ENCODE results near the gene MAP7. TPM values are rescaled to one million over a fixed set of nuclear protein-coding genes. Genes with fewer than 3 reads are reported as not detected.

The MAP7 gene
- total and polyA plus RNA-seq, 4 donors: 3.2 to 17.5 (median 8.3) TPM

DNA sequence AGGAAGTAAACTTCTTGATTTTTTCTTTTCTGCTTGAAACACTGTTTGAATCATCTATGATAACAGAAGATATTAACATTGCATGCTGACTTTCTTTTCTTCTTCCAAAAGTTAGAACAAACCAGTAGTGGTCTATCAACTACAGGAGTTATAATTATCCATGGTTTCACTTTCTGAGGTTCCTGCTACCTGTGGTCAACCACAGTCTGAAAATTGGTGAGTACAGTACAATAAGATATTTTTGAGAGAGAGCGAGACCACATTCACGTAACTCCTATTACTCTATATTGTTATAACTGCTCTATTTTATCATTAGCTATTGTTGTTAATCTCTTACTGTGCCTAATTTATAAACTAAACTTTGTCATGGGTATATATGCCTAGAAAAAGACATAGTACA lies 86.1 kb downstream of the MAP7 start:
- Histone ChIP-seq H3K4me1 (ENCODE audit: control insufficient read depth in 4 of 4, insufficient read depth in 4 of 4, low read length in 3 of 4) (peaks cover 0 to 1% (median 0%) of the 10 kb centered on the region in 4 donors), H3K36me3 (ENCODE audit: control insufficient read depth in 4 of 4, insufficient read depth in 3 of 4, low read depth in 1 of 4, low read length in 3 of 4) (no peaks in the 10 kb centered on the region), H3K27ac (ENCODE audit: low read depth in 1 of 2, low read length in 2 of 2) (no peak overlapping the region), H3K9me3 (ENCODE audit: control insufficient read depth in 4 of 4, low read length in 3 of 4) (no peaks in the 10 kb centered on the region), H3K4me3 (ENCODE audit: low read depth in 1 of 3, low read length in 3 of 3) (no peak overlapping the region), H3K9ac (ENCODE audit: low read depth in 1 of 2, low read length in 2 of 2) (no peak overlapping the region), H3K27me3 (ENCODE audit: control insufficient read depth in 4 of 4, insufficient read depth in 4 of 4, low read length in 3 of 4) (no peaks in the 10 kb centered on the region)
- WGBS: 85% methylated on average over 2 of the region's 2 CpGs
- DNase-seq (ENCODE audit: low spot score): no peak
- TF ChIP-seq EGR1 (IDR thresholded peaks at IDR 0.05; ENCODE audit: low read depth in 2 of 2): no peak
- TF ChIP-seq, protein P1, sequence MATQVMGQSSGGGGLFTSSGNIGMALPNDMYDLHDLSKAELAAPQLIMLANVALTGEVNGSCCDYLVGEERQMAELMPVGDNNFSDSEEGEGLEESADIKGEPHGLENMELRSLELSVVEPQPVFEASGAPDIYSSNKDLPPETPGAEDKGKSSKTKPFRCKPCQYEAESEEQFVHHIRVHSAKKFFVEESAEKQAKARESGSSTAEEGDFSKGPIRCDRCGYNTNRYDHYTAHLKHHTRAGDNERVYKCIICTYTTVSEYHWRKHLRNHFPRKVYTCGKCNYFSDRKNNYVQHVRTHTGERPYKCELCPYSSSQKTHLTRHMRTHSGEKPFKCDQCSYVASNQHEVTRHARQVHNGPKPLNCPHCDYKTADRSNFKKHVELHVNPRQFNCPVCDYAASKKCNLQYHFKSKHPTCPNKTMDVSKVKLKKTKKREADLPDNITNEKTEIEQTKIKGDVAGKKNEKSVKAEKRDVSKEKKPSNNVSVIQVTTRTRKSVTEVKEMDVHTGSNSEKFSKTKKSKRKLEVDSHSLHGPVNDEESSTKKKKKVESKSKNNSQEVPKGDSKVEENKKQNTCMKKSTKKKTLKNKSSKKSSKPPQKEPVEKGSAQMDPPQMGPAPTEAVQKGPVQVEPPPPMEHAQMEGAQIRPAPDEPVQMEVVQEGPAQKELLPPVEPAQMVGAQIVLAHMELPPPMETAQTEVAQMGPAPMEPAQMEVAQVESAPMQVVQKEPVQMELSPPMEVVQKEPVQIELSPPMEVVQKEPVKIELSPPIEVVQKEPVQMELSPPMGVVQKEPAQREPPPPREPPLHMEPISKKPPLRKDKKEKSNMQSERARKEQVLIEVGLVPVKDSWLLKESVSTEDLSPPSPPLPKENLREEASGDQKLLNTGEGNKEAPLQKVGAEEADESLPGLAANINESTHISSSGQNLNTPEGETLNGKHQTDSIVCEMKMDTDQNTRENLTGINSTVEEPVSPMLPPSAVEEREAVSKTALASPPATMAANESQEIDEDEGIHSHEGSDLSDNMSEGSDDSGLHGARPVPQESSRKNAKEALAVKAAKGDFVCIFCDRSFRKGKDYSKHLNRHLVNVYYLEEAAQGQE (IDR thresholded peaks at IDR 0.05): no peak
- TF ChIP-seq NR2F2 (IDR thresholded peaks at IDR 0.05): no peak
- TF ChIP-seq HNF4G (IDR thresholded peaks at IDR 0.05): no peak
- no peak for TF ChIP-seq YY1 (IDR thresholded peaks at IDR 0.05)
- TF ChIP-seq, protein P2, sequence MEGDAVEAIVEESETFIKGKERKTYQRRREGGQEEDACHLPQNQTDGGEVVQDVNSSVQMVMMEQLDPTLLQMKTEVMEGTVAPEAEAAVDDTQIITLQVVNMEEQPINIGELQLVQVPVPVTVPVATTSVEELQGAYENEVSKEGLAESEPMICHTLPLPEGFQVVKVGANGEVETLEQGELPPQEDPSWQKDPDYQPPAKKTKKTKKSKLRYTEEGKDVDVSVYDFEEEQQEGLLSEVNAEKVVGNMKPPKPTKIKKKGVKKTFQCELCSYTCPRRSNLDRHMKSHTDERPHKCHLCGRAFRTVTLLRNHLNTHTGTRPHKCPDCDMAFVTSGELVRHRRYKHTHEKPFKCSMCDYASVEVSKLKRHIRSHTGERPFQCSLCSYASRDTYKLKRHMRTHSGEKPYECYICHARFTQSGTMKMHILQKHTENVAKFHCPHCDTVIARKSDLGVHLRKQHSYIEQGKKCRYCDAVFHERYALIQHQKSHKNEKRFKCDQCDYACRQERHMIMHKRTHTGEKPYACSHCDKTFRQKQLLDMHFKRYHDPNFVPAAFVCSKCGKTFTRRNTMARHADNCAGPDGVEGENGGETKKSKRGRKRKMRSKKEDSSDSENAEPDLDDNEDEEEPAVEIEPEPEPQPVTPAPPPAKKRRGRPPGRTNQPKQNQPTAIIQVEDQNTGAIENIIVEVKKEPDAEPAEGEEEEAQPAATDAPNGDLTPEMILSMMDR (IDR thresholded peaks at IDR 0.05; ENCODE audit: low read depth, low read length, missing input control): no peak
- TF ChIP-seq ZBTB33 (IDR thresholded peaks at IDR 0.05): no peak
- no peak for TF ChIP-seq TAF1 (conservative IDR thresholded peaks at IDR 0.05)
- no peak for TF ChIP-seq FOXA2 (IDR thresholded peaks at IDR 0.05)

DNA sequence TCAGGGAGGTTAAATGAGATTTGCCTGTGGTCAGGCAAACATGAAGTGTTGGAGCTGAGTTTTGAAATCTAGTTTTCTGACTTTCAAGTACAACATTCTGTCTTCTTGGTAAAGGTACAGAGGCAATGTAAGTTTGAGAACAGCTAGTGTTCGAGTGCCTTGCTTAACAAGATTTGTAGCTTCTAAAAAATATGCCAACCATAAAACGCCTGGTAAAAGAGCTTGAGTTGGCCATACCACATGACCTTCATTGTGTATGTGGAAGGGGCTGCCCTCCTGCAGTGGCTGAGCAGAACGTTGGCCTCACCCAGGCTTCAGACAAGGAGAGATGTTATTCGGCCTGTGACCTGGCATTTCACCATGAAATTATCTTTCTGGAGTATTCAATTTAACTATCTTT lies 86.5 kb downstream of the MAP7 start:
- Histone ChIP-seq H3K27ac (ENCODE audit: low read depth in 1 of 2, low read length in 2 of 2) (no peak overlapping the region), H3K4me3 (ENCODE audit: low read depth in 1 of 3, low read length in 3 of 3) (no peak overlapping the region), H3K27me3 (ENCODE audit: control insufficient read depth in 4 of 4, insufficient read depth in 4 of 4, low read length in 3 of 4) (no peaks in the 10 kb centered on the region), H3K9ac (ENCODE audit: low read depth in 1 of 2, low read length in 2 of 2) (no peak overlapping the region), H3K4me1 (ENCODE audit: control insufficient read depth in 4 of 4, insufficient read depth in 4 of 4, low read length in 3 of 4) (peaks cover 0 to 1% (median 0%) of the 10 kb centered on the region in 4 donors), H3K9me3 (ENCODE audit: control insufficient read depth in 4 of 4, low read length in 3 of 4) (no peaks in the 10 kb centered on the region), H3K36me3 (ENCODE audit: control insufficient read depth in 4 of 4, insufficient read depth in 3 of 4, low read depth in 1 of 4, low read length in 3 of 4) (no peaks in the 10 kb centered on the region)
- 75% methylated on average over 4 of the region's 4 CpGs for WGBS
- no peak for DNase-seq (ENCODE audit: low spot score)
- no peak for TF ChIP-seq EGR1 (IDR thresholded peaks at IDR 0.05; ENCODE audit: low read depth in 2 of 2)
- no peak for TF ChIP-seq FOXA2 (IDR thresholded peaks at IDR 0.05)
- no peak for TF ChIP-seq GABPA (IDR thresholded peaks at IDR 0.05 in 1 of 2, conservative IDR thresholded peaks at IDR 0.05 in 1 of 2)
- no peak for TF ChIP-seq ZBTB33 (IDR thresholded peaks at IDR 0.05)
- TF ChIP-seq RXRA (IDR thresholded peaks at IDR 0.05): no peak
- TF ChIP-seq, protein P2 (IDR thresholded peaks at IDR 0.05; ENCODE audit: low read depth, low read length, missing input control): no peak
- TF ChIP-seq HNF4G (IDR thresholded peaks at IDR 0.05): no peak
- no peak for TF ChIP-seq HNF4A (conservative IDR thresholded peaks at IDR 0.05)
- TF ChIP-seq, protein P1 (IDR thresholded peaks at IDR 0.05): no peak
- no peak for TF ChIP-seq SP1 (IDR thresholded peaks at IDR 0.05)
- TF ChIP-seq ATF3 (IDR thresholded peaks at IDR 0.05): no peak
- no peak for TF ChIP-seq MAX (IDR thresholded peaks at IDR 0.05)
- TF ChIP-seq YY1 (IDR thresholded peaks at IDR 0.05): no peak
